Choroid plexus epithelial cell (primary cell): ENCODE data around the gene EXOSC9.

ENCODE experiments used
- DNase-seq: peaks from one replicate; pipeline ENCODE4 v3.0.0-alpha.2; 2010; ENCODE audit warnings: low read depth
- H3K4me3 ChIP-seq: 2 replicates; pipeline ENCODE4 v1.5.1; 2011; ENCODE audit warnings: low read depth, mild to moderate bottlenecking, control low read depth, low read length, moderate library complexity
- CTCF ChIP-seq: conservative IDR thresholded peaks from 2 replicates; pipeline ENCODE4 v1.5.1; 2011; ENCODE audit warnings: low read depth, mild to moderate bottlenecking, control low read depth, inconsistent platforms, low read length, moderate library complexity

The EXOSC9 gene

GRCh38 chr4:121822796-121823504 lies 21.8 kb downstream of the EXOSC9 start:
- peak; percentile 36 for TF ChIP-seq CTCF
- peak overlapping the region; percentile 79 for H3K4me3 ChIP-seq
- peak; percentile 30 for DNase-seq

- peak; percentile 98 for DNase-seq
- TF ChIP-seq CTCF: no peak
- peak within 1 kb of the TSS; percentile 79 for H3K4me3 ChIP-seq
Observed at GRCh38 chr4:121823505-121824170, 22.5 kb downstream of the EXOSC9 start, which contains the start of gene CCNA2. Gene CCNA2, minus strand, starts transcription at chr4:121823883. Its CDS starts 255 bp downstream, at chr4:121823628.

GRCh38 chr4:121824171-121824527 lies 23.0 kb downstream of the EXOSC9 start:
- peak overlapping the region; percentile 79 for H3K4me3 ChIP-seq
- no peak for DNase-seq
- no peak for TF ChIP-seq CTCF

GRCh38 chr4:121824950-121825349 lies 23.8 kb downstream of the EXOSC9 start:
- H3K4me3 ChIP-seq: no peak overlapping the region
- DNase-seq: no peak
- TF ChIP-seq CTCF: no peak

GRCh38 chr4:121827853-121828252 lies 26.7 kb downstream of the EXOSC9 start:
- peak; percentile 70 for DNase-seq
- no peak overlapping the region for H3K4me3 ChIP-seq
- no peak for TF ChIP-seq CTCF

- no peak for DNase-seq
- no peak for TF ChIP-seq CTCF
- H3K4me3 ChIP-seq: no peak overlapping the region
Observed at GRCh38 chr4:121829511-121829910, 28.4 kb downstream of the EXOSC9 start.

GRCh38 chr4:121838136-121838535 lies 37.0 kb downstream of the EXOSC9 start:
- no peak overlapping the region for H3K4me3 ChIP-seq
- no peak for TF ChIP-seq CTCF
- no peak for DNase-seq
